Measurements from ENCODE around the gene SULT1A1.
"Not testable (repeated sequence)": the region's sequence is repeated elsewhere in the genome, so short reads cannot be mapped to it uniquely, and the experiment has no call there.

The SULT1A1 gene

GRCh38 chr16:28589930-28590329 is 19.9 kb downstream of the SULT1A1 start:
- DNase-seq = no peak

DNA sequence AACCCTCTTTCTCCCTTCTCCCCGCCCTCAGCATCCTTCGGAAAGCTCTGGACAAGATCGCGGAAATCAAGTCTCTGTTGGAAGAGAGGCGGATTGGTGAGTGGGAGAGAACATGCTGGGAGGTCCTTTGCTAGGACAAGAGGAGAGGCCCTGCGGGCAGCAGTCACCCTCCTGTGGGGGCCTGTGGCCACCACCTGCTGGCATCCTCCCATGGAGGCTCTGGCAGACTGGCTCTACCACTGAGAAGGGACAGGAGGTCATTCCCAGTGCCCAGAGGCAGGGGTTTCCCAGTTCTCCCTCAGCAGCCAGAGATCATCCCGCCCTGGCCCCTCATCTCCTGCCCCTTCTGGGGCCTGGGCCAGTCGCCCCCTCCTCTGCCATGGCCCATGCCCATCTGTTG is 20.8 kb downstream of the SULT1A1 start:
- DNase-seq = no peak

DNA sequence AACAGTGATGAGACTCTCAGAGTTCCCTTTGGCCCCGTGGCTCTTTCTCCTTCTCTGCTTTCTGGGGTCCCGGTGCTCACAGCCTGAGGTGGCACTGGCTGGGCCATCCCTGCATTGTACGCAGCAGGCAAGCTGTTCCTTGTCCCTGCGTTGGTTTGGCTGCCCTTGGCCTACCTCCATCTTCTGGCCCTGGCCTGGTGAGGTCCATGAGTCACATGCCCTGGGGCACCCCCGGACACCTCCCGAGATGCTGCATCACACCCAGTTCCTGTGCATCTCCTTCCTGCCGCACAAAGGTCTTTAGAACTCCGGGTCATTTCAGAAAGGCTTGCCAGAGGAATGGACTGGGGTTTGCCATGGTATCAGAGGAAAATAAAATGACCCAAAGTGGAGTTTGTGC is 22.5 kb downstream of the SULT1A1 start:
- DNase-seq = no peak

- no peak for DNase-seq
Observed at GRCh38 chr16:28586466-28586865, 23.4 kb downstream of the SULT1A1 start.

GRCh38 chr16:28585674-28586073 is 24.2 kb downstream of the SULT1A1 start:
- no peak for DNase-seq

GRCh38 chr16:28580726-28581315 is 29.0 kb downstream of the SULT1A1 start:
- DNase-seq = no peak

DNA sequence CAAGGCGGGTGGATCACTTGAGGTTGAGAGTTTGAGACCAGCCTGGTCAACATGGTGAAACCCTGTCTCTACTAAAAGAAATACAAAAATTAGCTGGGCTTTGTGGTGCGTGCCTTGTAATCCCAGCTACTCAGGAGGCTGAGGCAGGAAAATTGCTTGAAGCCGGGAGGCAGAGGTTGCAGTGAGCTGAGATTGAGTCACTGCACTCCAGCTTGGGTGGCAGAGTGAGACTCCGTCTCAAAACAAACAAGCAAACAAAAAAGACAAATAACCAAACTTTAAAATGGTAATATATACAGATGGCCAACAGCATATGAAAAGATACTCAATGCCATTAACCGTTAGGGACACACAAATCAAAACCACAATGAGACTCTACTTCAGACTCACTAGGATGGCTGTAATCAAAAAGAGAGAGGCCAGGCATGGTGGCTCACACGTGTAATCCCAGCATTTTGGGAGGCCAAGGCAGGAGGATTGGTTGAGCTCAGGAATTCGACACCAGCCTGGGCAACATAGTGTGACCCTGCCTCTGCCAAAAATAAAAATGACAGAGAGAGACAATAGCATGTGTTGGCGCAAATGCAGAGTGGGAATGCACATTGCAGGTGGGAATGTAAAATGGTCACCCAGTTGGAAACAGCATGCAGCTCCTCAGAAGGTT is 34.3 kb downstream of the SULT1A1 start:
- DNase-seq = no peak

GRCh38 chr16:28574925-28575324 is 34.9 kb downstream of the SULT1A1 start:
- DNase-seq = no peak

DNA sequence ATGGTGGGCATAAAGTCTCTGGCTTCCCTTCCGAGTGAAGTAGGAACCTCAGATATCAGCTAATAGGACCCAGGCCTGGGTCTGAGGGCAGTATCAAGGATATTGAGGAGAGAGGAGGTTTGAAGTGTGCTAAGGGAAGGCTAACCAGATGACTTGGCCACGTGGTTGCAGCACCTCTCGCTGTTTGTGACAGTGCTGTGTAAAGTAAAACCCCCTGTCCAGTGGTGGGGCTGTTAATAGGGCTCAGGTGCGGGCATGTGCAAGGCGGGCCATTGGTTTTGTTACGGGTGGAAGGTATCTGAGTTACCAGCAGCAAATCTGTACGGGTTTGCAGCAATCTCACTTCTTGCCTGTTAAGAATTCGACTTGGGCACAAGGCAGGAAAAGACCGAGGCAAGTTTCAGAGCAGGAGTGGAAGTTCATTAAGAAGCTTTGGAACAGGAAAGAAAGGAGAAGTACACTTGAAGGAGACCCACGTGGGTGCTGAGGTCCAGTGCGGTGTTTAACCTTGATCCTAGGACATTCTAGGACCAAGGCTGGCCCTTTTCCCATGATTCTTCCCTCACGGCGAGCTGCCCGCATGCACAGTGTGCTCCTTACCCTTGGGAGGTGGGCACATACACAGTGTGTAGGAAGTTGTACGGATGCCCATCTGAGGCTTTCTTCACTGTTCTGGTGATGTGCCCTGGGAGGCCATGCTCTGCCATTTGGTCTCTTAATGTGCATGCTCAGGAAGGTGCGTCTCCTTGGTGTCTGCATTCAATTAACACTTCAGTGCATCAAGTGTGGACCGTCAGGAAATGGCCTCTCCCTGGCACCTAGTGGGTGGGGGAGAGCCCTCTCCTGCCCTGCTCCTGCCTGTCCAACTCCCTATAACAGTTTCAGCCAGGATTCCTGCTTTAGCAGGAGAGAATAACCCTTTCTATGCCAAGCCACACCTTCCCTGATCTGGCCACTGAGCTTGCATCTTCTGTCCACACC is 35.8 kb downstream of the SULT1A1 start:
- no peak for DNase-seq

GRCh38 chr16:28572696-28573510 is 36.9 kb downstream of the SULT1A1 start:
- DNase-seq = no peak

- DNase-seq = no peak
Observed at GRCh38 chr16:28569968-28570752, 39.7 kb downstream of the SULT1A1 start.

DNA sequence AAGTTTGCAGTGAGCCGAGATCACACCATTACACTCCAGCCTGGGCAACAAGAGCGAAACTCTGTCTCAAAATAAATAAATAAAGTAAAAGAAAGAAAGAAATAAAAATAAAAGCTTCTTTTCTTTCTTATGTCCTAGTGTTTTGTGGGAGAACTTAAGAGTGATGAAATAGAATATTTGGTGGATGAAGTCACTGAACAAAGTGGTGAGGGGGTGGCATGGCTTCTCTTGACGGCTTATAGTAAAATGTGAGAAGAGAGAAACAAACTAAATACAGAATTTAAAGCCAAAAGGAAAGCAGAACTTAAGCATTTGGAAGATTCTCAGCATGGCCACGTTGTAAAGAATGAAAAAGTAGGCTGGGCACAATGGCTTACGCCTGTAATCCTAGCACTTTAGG is 40.8 kb downstream of the SULT1A1 start:
- no peak for DNase-seq

GRCh38 chr16:28567292-28567691 is 42.6 kb downstream of the SULT1A1 start:
- no peak for DNase-seq

DNA sequence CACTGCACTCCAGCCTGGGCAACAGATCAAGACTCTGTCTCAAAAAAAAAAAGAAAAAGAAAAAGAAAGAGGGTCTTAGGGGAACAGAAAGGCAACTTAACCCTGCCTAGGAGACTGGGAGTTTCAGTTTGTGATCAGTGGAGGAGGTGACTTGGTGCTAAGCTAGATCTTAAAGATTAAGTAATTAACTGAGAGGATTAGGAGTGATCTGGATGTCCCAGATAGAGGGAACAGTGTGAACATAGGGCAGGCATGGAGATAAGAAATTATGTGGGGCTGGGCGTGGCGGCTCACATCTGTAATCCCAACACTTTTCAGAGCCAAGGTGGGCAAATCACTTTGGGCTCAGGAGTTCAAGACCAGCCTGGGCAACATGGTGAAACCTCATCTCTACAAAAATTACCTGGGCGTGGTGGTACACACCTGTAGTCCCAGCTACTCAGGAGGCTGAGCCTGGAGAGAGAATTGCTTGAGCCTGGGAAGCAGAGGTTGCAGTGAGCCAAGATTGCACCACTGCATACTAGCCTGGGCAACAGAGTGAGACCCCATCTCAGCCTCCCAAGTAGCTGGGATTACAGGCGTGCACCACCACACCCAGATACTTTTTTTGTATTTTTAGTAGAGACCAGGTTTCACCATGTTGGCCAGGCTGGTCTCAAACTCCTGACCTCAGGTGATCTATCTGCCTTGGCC is 43.5 kb downstream of the SULT1A1 start:
- not testable (repeated sequence) for DNase-seq

DNA sequence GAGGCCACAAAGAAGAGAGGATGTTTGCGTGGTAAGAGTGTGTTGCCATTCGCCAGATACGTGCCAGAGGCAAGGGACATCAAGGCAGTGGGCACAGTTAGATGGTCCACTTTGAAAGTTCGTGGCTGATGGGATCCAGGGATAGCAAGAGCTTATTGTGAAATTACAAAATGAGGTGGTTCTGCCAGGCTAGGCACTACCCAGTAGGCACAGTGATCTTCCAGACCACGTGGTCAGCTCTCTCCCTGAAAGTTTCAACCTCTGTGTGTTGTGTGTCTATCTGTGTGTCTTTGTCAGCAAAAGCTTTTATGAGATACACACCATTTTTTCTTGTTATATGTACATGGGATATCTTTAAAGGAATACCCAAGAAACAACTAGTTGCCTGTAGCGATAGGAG is 46.6 kb downstream of the SULT1A1 start:
- DNase-seq = no peak

GRCh38 chr16:28562199-28562598 is 47.6 kb downstream of the SULT1A1 start:
- DNase-seq = no peak

DNA sequence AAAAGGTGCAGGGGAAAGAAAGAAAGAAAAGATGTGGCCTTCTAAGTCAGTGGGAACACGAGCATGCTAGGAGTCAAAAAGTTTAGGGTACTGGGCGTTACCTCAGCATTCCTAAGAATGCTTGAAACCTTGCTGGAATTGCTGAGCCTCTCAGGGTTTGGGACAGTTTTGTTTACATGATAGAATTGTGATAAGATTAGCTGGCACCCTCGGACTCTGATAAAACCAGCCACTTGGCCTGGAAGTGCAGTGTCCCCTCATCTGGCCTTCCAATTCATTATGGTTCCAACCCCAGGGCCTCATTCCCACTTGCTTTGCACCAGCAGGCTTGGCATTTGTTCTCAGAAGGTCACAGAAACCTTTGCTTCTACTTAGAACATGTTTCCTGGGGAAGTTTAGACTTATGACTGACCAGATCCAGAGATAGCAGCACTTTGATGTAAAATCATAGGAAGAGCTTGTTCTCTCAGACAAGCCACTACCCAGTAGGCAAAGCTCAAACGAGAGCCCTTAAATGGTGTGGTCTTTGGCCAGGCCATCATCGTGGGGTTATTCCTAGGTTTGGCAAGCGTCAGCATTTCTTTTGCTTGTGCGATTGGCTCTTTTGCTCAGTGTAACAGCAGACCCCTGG is 48.2 kb downstream of the SULT1A1 start:
- DNase-seq = no peak

GRCh38 chr16:28558456-28558855 is 51.4 kb downstream of the SULT1A1 start:
- DNase-seq = no peak

DNA sequence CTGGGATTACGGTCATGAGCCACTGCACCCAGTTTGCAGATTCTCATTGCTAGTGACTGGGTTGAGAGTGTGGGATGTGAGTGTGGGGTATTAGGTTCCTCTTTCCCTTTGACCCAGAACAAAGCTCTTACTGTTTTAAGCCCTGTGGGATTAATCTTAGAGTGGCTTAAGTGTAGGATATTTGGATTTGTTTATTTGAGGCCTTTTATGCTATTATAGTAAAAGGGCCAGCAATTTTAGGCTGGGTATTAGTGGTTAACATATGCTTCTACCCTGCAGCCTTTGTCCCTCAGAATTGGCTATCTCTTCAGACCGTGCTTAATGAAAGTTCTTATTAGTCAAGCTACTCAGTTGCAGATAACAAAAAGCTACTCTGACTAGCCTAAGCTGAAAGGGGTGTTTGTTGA is 52.9 kb downstream of the SULT1A1 start:
- no peak for DNase-seq

DNA sequence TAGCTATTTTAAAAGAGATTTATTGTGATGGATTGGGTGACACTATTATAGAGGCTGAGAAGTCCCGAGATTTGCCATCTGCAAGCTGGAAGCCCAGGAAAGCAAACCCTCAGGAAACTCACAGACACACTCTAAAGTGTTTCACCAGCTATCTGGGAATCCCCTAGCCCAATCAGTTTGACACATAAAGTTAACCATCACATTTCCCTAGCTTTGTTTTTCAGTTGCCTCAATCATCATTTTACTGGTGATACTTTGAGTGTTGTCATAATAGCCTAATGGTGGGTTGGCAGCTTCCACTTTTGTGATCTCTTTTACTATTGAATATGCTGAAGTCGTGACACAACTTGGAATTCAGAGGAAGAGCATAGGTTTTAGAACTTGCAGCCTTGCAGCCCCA is 54.3 kb downstream of the SULT1A1 start:
- DNase-seq = no peak

Measured in NCI-H2171 (cell line).